ENCODE data around the gene KCNS1.

DNA sequence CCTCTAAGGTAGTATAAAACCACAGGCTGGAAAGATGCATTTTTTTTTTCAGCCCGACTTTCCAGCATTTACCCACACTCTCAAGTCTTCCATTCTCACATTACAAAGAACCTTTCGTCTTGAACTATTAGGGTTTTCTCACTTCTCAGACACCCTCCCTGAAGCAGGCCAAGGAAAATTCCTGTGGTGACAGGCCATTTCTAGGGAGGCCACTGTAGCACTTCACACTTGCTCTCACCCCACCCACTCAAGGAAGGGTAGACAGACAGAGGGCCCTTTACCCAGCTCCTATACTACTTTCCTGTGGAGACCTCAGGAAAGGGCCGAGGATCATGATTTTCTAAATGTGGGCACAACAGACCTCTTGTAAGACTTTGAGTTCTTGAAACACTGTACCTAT lies 27.7 kb downstream of the KCNS1 start:
- TF ChIP-seq GATA3 (IDR thresholded peaks at IDR 0.05; ENCODE audit: borderline replicate concordance) (no peak), POLR2A (IDR thresholded peaks at IDR 0.05; ENCODE audit: low read length) (no peak), JUNB (IDR thresholded peaks at IDR 0.05) (no peak), EP300 (IDR thresholded peaks at IDR 0.05) (no peak), HOXB5 (CRISPR knock-in tag; IDR thresholded peaks at IDR 0.05) (no peak), CHD4 (IDR thresholded peaks at IDR 0.05; ENCODE audit: borderline replicate concordance) (no peak), BHLHE40 (IDR thresholded peaks at IDR 0.05; ENCODE audit: low read depth, low read length) (no peak)
- TF ChIP-seq, protein P1, sequence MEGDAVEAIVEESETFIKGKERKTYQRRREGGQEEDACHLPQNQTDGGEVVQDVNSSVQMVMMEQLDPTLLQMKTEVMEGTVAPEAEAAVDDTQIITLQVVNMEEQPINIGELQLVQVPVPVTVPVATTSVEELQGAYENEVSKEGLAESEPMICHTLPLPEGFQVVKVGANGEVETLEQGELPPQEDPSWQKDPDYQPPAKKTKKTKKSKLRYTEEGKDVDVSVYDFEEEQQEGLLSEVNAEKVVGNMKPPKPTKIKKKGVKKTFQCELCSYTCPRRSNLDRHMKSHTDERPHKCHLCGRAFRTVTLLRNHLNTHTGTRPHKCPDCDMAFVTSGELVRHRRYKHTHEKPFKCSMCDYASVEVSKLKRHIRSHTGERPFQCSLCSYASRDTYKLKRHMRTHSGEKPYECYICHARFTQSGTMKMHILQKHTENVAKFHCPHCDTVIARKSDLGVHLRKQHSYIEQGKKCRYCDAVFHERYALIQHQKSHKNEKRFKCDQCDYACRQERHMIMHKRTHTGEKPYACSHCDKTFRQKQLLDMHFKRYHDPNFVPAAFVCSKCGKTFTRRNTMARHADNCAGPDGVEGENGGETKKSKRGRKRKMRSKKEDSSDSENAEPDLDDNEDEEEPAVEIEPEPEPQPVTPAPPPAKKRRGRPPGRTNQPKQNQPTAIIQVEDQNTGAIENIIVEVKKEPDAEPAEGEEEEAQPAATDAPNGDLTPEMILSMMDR (IDR thresholded peaks at IDR 0.05), result no peak
- TF ChIP-seq, protein P2, sequence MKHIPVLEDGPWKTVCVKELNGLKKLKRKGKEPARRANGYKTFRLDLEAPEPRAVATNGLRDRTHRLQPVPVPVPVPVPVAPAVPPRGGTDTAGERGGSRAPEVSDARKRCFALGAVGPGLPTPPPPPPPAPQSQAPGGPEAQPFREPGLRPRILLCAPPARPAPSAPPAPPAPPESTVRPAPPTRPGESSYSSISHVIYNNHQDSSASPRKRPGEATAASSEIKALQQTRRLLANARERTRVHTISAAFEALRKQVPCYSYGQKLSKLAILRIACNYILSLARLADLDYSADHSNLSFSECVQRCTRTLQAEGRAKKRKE (CRISPR knock-in tag; IDR thresholded peaks at IDR 0.05; ENCODE audit: low read depth), result no peak

Measured in A549 (cell line).